CD14-positive monocyte (primary cell): ENCODE measurements around the gene PRXL2C. TPM values are rescaled to one million over a fixed set of nuclear protein-coding genes. Genes with fewer than 3 reads are reported as not detected.
A peak's percentile ranks its signal among the peaks of the same experiment; 100 is the strongest.

Experiments used
- DNase-seq, 3 donors: peaks; one replicate each; pipeline ENCODE4 v3.0.0-alpha.2; 2011 to 2022
- H2AFZ ChIP-seq: 2 replicates; pipeline ENCODE4 v1.6.0; 2012; ENCODE audit warnings: mild to moderate bottlenecking, low read depth, low read length, inconsistent platforms; ENCODE audit not compliant: insufficient read depth, poor library complexity, severe bottlenecking
- H3K27ac ChIP-seq, 2 donors: 1 replicate in 1 of 2; 2 replicates in 1 of 2; pipeline ENCODE4 v1.5.1; 2012 to 2013; ENCODE audit warnings: low read length in 2 of 2, control low read depth in 1 of 2, inconsistent platforms in 1 of 2, low read depth in 1 of 2, mild to moderate bottlenecking in 1 of 2
- H3K27me3 ChIP-seq, 2 donors: one replicate each; pipeline versions ENCODE4 v1.6.0 to v1.6.1; 2011 to 2013; ENCODE audit warnings: low read length in 2 of 2; ENCODE audit not compliant: control insufficient read depth in 2 of 2, insufficient read depth in 2 of 2
- H3K36me3 ChIP-seq, 2 donors: replicated peaks in 1 of 2; 1 replicate in 1 of 2; 2 replicates in 1 of 2; pipeline versions ENCODE4 v1.5.1 to v1.6.1; 2012 to 2013; ENCODE audit warnings: low read length in 2 of 2, control low read depth in 1 of 2, inconsistent platforms in 1 of 2, mild to moderate bottlenecking in 1 of 2; ENCODE audit not compliant: insufficient read depth in 2 of 2, control insufficient read depth in 1 of 2
- H3K4me1 ChIP-seq, 2 donors: 1 replicate in 1 of 2; 2 replicates in 1 of 2; pipeline versions ENCODE4 v1.5.1 to v1.6.1; 2012 to 2013; ENCODE audit warnings: low read length in 2 of 2, control low read depth in 1 of 2, inconsistent platforms in 1 of 2, mild to moderate bottlenecking in 1 of 2, moderate library complexity in 1 of 2; ENCODE audit not compliant: insufficient read depth in 2 of 2, control insufficient read depth in 1 of 2
- H3K4me2 ChIP-seq: replicated peaks from 2 replicates; pipeline ENCODE3; 2012; ENCODE audit warnings: low read length, moderate library complexity, mild to moderate bottlenecking; ENCODE audit not compliant: poor library complexity, severe bottlenecking; ENCODE audit errors: extremely low read depth
- H3K4me3 ChIP-seq, 3 experiments: fragments of 200-600 bp in 1 of 3; sonication (generic) in 1 of 3; replicated peaks in 1 of 3; 1 replicate in 2 of 3; 2 replicates in 1 of 3; pipeline ENCODE4 v1.5.1; 2011 to 2013; ENCODE audit warnings: low read length in 3 of 3, mild to moderate bottlenecking in 3 of 3, control low read depth in 2 of 3, low read depth in 2 of 3, inconsistent platforms in 1 of 3, moderate library complexity in 1 of 3
- H3K79me2 ChIP-seq: 2 replicates; pipeline ENCODE4 v1.6.0; 2012; ENCODE audit warnings: mild to moderate bottlenecking, control low read depth, inconsistent platforms, low read length, moderate library complexity; ENCODE audit not compliant: insufficient read depth
- H3K9ac ChIP-seq: 2 replicates; pipeline ENCODE4 v1.6.0; 2017; ENCODE audit warnings: low read length, mild to moderate bottlenecking; ENCODE audit not compliant: insufficient read depth, poor library complexity, severe bottlenecking
- H3K9me3 ChIP-seq, 2 donors: replicated peaks in 1 of 2; 1 replicate in 1 of 2; 2 replicates in 1 of 2; pipeline versions ENCODE4 v1.5.1 to v1.6.1; 2012 to 2013; ENCODE audit warnings: low read length in 2 of 2, control low read depth in 1 of 2; ENCODE audit not compliant: control insufficient read depth in 1 of 2, insufficient read depth in 1 of 2
- H4K20me1 ChIP-seq: 2 replicates; pipeline ENCODE4 v1.6.0; 2012; ENCODE audit warnings: mild to moderate bottlenecking, low read length, control low read depth, moderate library complexity; ENCODE audit not compliant: insufficient read depth
- H3K27ac Mint-ChIP-seq, 7 donors: one replicate each; pipeline ENCODE4 v1.8.0; 2020; ENCODE audit warnings: mild to moderate bottlenecking in 7 of 7, mixed read lengths in 7 of 7, moderate library complexity in 6 of 7, inconsistent platforms in 2 of 7
- H3K27me3 Mint-ChIP-seq, 3 donors: one replicate each; pipeline ENCODE4 v1.8.0; 2021 to 2022; ENCODE audit warnings: low read depth in 3 of 3, mild to moderate bottlenecking in 3 of 3, mixed read lengths in 3 of 3, moderate library complexity in 3 of 3, inconsistent platforms in 1 of 3
- H3K36me3 Mint-ChIP-seq, 2 donors: one replicate each; pipeline ENCODE4 v1.8.0; 2020; ENCODE audit warnings: mixed read lengths in 2 of 2, inconsistent platforms in 1 of 2, mild to moderate bottlenecking in 1 of 2
- H3K4me1 Mint-ChIP-seq: one replicate; pipeline ENCODE4 v1.8.0; 2020; ENCODE audit warnings: mild to moderate bottlenecking, mixed read lengths
- H3K4me3 Mint-ChIP-seq, 2 donors: one replicate each; pipeline ENCODE4 v1.8.0; 2020; ENCODE audit warnings: mild to moderate bottlenecking in 2 of 2, mixed read lengths in 2 of 2, moderate library complexity in 1 of 2
- H3K9me3 Mint-ChIP-seq, 7 donors: one replicate each; pipeline ENCODE4 v1.8.0; 2020 to 2022; ENCODE audit warnings: mixed read lengths in 7 of 7, mild to moderate bottlenecking in 6 of 7, moderate library complexity in 6 of 7, inconsistent platforms in 2 of 7
- WGBS: methylation state at CpG from one replicate; pipeline ENCODE4 v1.1.5; 2013; ENCODE audit warnings: missing lambda C conversion rate; ENCODE audit not compliant: insufficient coverage; 5-methylcytosine and 5-hydroxymethylcytosine counted together
- intact Hi-C, 2 donors: fragments of 100-400 bp; cut with micrococcal nuclease; formaldehyde crosslinking; loops; one replicate each; pipeline versions ENCODE4 v1.15.0 to v1.15.1; 2023
- polyA plus RNA-seq, 3 donors: library from polyadenylated mRNA; depleted of rRNA in 1 of 3; unstranded in 2 of 3; stranded (reverse) in 1 of 3; fragments of 300-500 nt in 2 of 3; fragments of >200 nt in 1 of 3; fragmentation: Illumina TruSeq in 2 of 3; gene quantifications; 1 replicate in 2 of 3; 2 replicates in 1 of 3; pipeline ENCODE4 v1.2.3, GENCODE V29; 2012 to 2021
- TF ChIP-seq, protein P1 (sequence below): fragments of 200-600 bp; IDR thresholded peaks from one replicate; pipeline ENCODE4 v1.8.0; 2022; ENCODE audit warnings: antibody characterized with exemption, mild to moderate bottlenecking

PRXL2C gene
- polyA plus RNA-seq, 3 donors = 9.2 to 14.6 (median 9.3) TPM

DNA sequence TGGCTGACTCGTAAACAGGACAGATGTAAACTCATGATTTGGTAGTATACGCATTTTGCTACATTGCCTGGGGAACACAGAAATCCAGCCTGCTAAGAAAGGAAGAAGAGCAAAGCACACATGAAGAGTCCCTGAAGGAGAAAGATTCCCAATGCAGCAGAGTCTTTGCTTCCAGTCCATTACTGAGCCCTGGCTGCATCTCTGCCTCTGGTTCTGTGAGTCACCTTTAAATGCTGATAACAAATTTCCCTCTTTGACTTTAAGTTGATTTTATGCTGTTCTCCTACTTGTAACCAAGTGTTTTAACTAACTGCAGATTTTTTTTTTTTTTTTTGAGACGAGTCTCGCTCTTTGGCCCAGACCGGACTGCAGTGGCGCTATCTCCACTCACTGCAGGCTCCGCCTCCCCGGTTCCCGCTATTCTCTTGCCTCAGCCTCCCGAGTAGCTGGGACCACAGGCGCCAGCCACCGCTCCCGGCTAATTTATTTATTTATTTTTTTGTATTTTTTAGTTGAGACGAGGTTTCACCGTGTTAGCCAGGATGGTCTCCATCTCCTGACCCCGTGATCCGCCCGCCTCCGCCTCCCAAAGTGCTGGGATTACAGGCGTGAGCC, 8.5 kb upstream of the PRXL2C start:
- DNase-seq = no peak
- H3K4me1 ChIP-seq = no peaks in the 10 kb centered on the region
- H3K27ac ChIP-seq = no peak overlapping the region
- intact Hi-C loops = no loop called here
- H3K9ac ChIP-seq = no peak overlapping the region
- Mint-ChIP-seq H3K4me3 (no peak overlapping the region), H3K27ac (no peak overlapping the region), H3K36me3 (no peaks in the 10 kb centered on the region), H3K4me1 (peaks cover 3% of the 10 kb centered on the region), H3K9me3 (peaks cover 0 to 2% (median 0%) of the 10 kb centered on the region in 7 donors), H3K27me3 (peaks cover 0 to 2% (median 0%) of the 10 kb centered on the region in 3 donors)
- no peaks in the 10 kb centered on the region for H3K79me2 ChIP-seq
- no peak overlapping the region for H3K4me3 ChIP-seq
- TF ChIP-seq, protein P1, sequence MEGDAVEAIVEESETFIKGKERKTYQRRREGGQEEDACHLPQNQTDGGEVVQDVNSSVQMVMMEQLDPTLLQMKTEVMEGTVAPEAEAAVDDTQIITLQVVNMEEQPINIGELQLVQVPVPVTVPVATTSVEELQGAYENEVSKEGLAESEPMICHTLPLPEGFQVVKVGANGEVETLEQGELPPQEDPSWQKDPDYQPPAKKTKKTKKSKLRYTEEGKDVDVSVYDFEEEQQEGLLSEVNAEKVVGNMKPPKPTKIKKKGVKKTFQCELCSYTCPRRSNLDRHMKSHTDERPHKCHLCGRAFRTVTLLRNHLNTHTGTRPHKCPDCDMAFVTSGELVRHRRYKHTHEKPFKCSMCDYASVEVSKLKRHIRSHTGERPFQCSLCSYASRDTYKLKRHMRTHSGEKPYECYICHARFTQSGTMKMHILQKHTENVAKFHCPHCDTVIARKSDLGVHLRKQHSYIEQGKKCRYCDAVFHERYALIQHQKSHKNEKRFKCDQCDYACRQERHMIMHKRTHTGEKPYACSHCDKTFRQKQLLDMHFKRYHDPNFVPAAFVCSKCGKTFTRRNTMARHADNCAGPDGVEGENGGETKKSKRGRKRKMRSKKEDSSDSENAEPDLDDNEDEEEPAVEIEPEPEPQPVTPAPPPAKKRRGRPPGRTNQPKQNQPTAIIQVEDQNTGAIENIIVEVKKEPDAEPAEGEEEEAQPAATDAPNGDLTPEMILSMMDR = no peak
- no peaks in the 10 kb centered on the region for H4K20me1 ChIP-seq
- 94% methylated on average over 7 of the region's 20 CpGs for WGBS
- H3K4me2 ChIP-seq = no peak overlapping the region
- H3K36me3 ChIP-seq = no peaks in the 10 kb centered on the region
- H2AFZ ChIP-seq = no peak overlapping the region
- H3K9me3 ChIP-seq = no peaks in the 10 kb centered on the region
- no peaks in the 10 kb centered on the region for H3K27me3 ChIP-seq

DNA sequence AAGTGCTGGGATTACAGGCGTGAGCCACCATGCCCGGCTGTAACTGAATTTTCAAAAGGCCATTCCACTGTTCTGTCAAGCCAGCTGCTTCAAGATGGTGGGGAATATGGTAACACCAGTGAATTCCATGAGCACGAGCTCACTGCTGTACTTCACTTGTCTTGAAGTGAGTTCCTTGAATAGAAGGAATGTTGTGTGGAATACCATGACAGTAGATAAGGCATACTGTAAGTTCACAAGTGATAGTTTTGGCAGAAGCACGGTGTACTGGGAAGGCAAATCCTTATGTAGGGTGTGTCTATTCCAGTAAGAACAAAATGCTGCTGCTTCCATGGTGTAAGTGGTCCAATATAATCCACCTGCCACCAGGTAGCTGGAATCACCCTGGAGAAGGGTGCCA, 6.6 kb upstream of the PRXL2C start:
- Histone ChIP-seq H3K9ac (no peak overlapping the region), H3K4me3 (no peak overlapping the region), H3K36me3 (no peaks in the 10 kb centered on the region), H2AFZ (no peak overlapping the region), H3K4me1 (no peaks in the 10 kb centered on the region), H3K4me2 (no peak overlapping the region), H4K20me1 (no peaks in the 10 kb centered on the region), H3K79me2 (no peaks in the 10 kb centered on the region), H3K9me3 (no peaks in the 10 kb centered on the region), H3K27ac (no peak overlapping the region), H3K27me3 (no peaks in the 10 kb centered on the region)
- TF ChIP-seq, protein P1 = no peak
- H3K4me1 Mint-ChIP-seq = peaks cover 3% of the 10 kb centered on the region
- no peak for DNase-seq
- intact Hi-C loops = no loop called here
- H3K27me3 Mint-ChIP-seq = peaks cover 0 to 2% (median 2%) of the 10 kb centered on the region in 3 donors
- no peak overlapping the region for H3K4me3 Mint-ChIP-seq
- peak overlapping the region in 1 of 7 donors; percentile 14 for H3K27ac Mint-ChIP-seq
- WGBS = 94% methylated on average over 3 of the region's 4 CpGs
- no peaks in the 10 kb centered on the region for H3K36me3 Mint-ChIP-seq
- H3K9me3 Mint-ChIP-seq = peaks cover 0 to 2% (median 0%) of the 10 kb centered on the region in 7 donors
